Transverse colon (tissue), 3 donors: ENCODE results near the gene NOX3.

Experiments
- POLR2A ChIP-seq: fragments of 450-650 bp; IDR thresholded peaks from one replicate; pipeline ENCODE4 v1.6.1; 2016; ENCODE audit warnings: antibody characterized with exemption, mild to moderate bottlenecking, moderate library complexity
- TF ChIP-seq, protein P1 (sequence below), 5 experiments: fragments of 200-600 bp in 3 of 5; fragments of 450-650 bp in 2 of 5; sonication (generic) in 3 of 5; IDR thresholded peaks; 1 replicate in 2 of 5; 2 replicates in 3 of 5; pipeline ENCODE4 v1.5.1; 2016 to 2017; ENCODE audit warnings: antibody characterized with exemption in 5 of 5, inconsistent platforms in 3 of 5, mild to moderate bottlenecking in 2 of 5, moderate library complexity in 1 of 5

DNA sequence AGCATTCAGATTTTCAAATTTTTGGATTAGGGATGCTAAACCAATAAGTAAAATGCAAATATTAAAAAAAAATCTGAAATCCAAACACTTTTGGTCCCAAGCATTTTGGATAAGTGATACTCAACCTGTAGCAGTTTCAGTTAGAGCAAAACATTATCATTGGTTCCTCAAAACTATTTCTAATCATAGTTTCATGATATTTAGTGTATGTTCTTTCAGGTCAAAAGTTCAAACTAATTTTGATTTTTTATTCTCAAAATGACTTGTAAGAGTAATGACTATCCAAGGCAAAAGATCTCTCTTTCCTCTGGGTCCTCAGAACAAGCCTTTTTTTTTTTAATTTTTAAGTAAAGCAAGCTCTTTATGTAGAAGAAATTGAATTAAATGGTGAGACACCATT, 77.4 kb downstream of the NOX3 start:
- TF ChIP-seq POLR2A: no peak
- TF ChIP-seq, protein P1, sequence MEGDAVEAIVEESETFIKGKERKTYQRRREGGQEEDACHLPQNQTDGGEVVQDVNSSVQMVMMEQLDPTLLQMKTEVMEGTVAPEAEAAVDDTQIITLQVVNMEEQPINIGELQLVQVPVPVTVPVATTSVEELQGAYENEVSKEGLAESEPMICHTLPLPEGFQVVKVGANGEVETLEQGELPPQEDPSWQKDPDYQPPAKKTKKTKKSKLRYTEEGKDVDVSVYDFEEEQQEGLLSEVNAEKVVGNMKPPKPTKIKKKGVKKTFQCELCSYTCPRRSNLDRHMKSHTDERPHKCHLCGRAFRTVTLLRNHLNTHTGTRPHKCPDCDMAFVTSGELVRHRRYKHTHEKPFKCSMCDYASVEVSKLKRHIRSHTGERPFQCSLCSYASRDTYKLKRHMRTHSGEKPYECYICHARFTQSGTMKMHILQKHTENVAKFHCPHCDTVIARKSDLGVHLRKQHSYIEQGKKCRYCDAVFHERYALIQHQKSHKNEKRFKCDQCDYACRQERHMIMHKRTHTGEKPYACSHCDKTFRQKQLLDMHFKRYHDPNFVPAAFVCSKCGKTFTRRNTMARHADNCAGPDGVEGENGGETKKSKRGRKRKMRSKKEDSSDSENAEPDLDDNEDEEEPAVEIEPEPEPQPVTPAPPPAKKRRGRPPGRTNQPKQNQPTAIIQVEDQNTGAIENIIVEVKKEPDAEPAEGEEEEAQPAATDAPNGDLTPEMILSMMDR (IDR thresholded peaks at IDR 0.05): no peak
